ENCODE measurements around the gene LASP1NB.

Gene LASP1NB

GRCh38 chr17:38914741-38915638 is 10.4 kb upstream of the LASP1NB start:
- no peak for TF ChIP-seq EP300 (IDR thresholded peaks at IDR 0.05)
- TF ChIP-seq, protein P1, sequence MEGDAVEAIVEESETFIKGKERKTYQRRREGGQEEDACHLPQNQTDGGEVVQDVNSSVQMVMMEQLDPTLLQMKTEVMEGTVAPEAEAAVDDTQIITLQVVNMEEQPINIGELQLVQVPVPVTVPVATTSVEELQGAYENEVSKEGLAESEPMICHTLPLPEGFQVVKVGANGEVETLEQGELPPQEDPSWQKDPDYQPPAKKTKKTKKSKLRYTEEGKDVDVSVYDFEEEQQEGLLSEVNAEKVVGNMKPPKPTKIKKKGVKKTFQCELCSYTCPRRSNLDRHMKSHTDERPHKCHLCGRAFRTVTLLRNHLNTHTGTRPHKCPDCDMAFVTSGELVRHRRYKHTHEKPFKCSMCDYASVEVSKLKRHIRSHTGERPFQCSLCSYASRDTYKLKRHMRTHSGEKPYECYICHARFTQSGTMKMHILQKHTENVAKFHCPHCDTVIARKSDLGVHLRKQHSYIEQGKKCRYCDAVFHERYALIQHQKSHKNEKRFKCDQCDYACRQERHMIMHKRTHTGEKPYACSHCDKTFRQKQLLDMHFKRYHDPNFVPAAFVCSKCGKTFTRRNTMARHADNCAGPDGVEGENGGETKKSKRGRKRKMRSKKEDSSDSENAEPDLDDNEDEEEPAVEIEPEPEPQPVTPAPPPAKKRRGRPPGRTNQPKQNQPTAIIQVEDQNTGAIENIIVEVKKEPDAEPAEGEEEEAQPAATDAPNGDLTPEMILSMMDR (IDR thresholded peaks at IDR 0.05) = no peak
- TF ChIP-seq POLR2A (IDR thresholded peaks at IDR 0.05; ENCODE audit: low read depth) = no peak
- no peak for TF ChIP-seq POLR2AphosphoS5 (IDR thresholded peaks at IDR 0.05)
- H3K36me3 ChIP-seq = peaks cover 32 to 78% (median 74%) of the 10 kb centered on the region in 4 donors
- peak; percentile 87 for DNase-seq (ENCODE audit: extremely low spot score)
- H3K4me1 ChIP-seq = peaks cover 28 to 63% (median 42%) of the 10 kb centered on the region in 4 donors
- no peak overlapping the region for H3K27ac ChIP-seq (replicated peaks in 1 of 4)
- H3K27me3 ChIP-seq = no peaks in the 10 kb centered on the region
- no peaks in the 10 kb centered on the region for H3K9me3 ChIP-seq
- no peak overlapping the region for H3K4me3 ChIP-seq
- intact Hi-C loops (cut with DNase I) = no loop called here
- WGBS = 79% methylated on average over 14 of the region's 20 CpGs

DNA sequence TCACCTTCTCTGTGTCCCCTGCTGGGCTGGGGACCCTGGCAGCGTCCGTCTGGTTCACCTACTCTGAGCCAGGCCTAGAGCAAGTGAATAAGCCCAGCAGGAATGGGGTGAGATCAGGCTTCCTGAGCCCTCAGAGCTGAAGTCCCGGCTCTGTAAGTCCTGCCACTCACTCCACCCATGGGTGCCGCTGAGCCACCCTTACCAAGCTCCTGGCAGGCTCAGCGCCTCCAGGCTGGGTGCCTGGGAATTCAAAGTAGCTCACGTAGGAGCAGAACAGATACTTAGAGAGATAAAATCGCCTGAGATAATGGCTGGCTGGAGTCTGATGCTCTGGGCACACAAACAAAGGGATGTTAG is 9.8 kb upstream of the LASP1NB start:
- Histone ChIP-seq H3K36me3 (peaks cover 32 to 81% (median 79%) of the 10 kb centered on the region in 4 donors), H3K9me3 (no peaks in the 10 kb centered on the region), H3K27ac (replicated peaks in 1 of 4) (no peak overlapping the region), H3K4me1 (peaks cover 35 to 70% (median 48%) of the 10 kb centered on the region in 4 donors), H3K27me3 (no peaks in the 10 kb centered on the region), H3K4me3 (no peak overlapping the region)
- intact Hi-C loops (cut with DNase I) = no loop called here
- 82% methylated on average over 6 of the region's 7 CpGs for WGBS
- DNase-seq (ENCODE audit: extremely low spot score) = no peak
- TF ChIP-seq EP300 (IDR thresholded peaks at IDR 0.05) = no peak
- TF ChIP-seq, protein P1 (IDR thresholded peaks at IDR 0.05) = no peak
- no peak for TF ChIP-seq POLR2A (IDR thresholded peaks at IDR 0.05; ENCODE audit: low read depth)
- TF ChIP-seq POLR2AphosphoS5 (IDR thresholded peaks at IDR 0.05) = no peak

- Histone ChIP-seq H3K27me3 (no peaks in the 10 kb centered on the region), H3K4me1 (peaks cover 42 to 71% (median 51%) of the 10 kb centered on the region in 4 donors), H3K27ac (replicated peaks in 1 of 4) (no peak overlapping the region), H3K9me3 (no peaks in the 10 kb centered on the region), H3K36me3 (peaks cover 32 to 73% (median 71%) of the 10 kb centered on the region in 4 donors), H3K4me3 (no peak overlapping the region)
- no peak for TF ChIP-seq POLR2AphosphoS5 (IDR thresholded peaks at IDR 0.05)
- no peak for TF ChIP-seq POLR2A (IDR thresholded peaks at IDR 0.05; ENCODE audit: low read depth)
- no peak for TF ChIP-seq EP300 (IDR thresholded peaks at IDR 0.05)
- TF ChIP-seq, protein P1 (IDR thresholded peaks at IDR 0.05) = no peak
- intact Hi-C loops (cut with DNase I) = no loop called here
- peak; percentile 77 for DNase-seq (ENCODE audit: extremely low spot score)
- WGBS = 83% methylated on average over 8 of the region's 8 CpGs
Observed at GRCh38 chr17:38916771-38917170, 8.6 kb upstream of the LASP1NB start.

DNA sequence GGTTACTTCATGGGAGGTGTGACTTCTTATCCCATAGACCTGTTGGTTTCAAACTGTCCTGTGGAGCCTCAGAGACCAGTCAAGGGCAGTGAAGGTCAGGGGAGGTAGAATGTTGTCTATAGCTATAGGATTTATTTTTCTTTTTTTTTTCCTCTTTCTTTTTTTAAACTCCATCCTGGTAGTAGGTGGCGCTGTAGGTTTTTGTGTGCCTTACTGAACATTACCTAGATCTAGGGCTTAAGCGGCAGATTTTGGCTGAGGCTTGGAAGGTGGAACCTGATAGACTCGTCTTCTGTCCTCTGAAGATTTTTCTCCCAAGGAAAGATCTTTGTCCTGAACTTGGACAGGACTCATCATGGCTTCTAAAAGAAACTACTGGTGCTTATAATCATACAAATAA is 8.2 kb upstream of the LASP1NB start:
- intact Hi-C loops (cut with DNase I) = no loop called here

More for the DNA sequence above, 8.2 kb upstream of the LASP1NB start:
- H3K36me3 ChIP-seq = peaks cover 32 to 73% (median 71%) of the 10 kb centered on the region in 4 donors
- no peak for DNase-seq (ENCODE audit: extremely low spot score)
- no peaks in the 10 kb centered on the region for H3K27me3 ChIP-seq
- H3K9me3 ChIP-seq = no peaks in the 10 kb centered on the region
- H3K27ac ChIP-seq (replicated peaks in 1 of 4) = no peak overlapping the region
- peaks cover 42 to 71% (median 51%) of the 10 kb centered on the region in 4 donors for H3K4me1 ChIP-seq
- H3K4me3 ChIP-seq = no peak overlapping the region
- TF ChIP-seq, protein P1 (IDR thresholded peaks at IDR 0.05) = no peak
- TF ChIP-seq POLR2A (IDR thresholded peaks at IDR 0.05; ENCODE audit: low read depth) (no peak), POLR2AphosphoS5 (IDR thresholded peaks at IDR 0.05) (no peak), EP300 (IDR thresholded peaks at IDR 0.05) (no peak)
- WGBS = 80% methylated on average over 3 of the region's 3 CpGs

All from esophagus muscularis mucosa (tissue), 4 donors.